PFSK-1 (cell line): ENCODE measurements around the gene ANAPC2.

ENCODE experiments used
- FOXP2 ChIP-seq: optimal IDR thresholded peaks from 2 replicates; pipeline ENCODE3; 2011; ENCODE audit warnings: borderline replicate concordance, control low read depth, inconsistent platforms; ENCODE audit not compliant: insufficient read depth; ENCODE audit errors: extremely low read length, extremely low read depth
- POLR2AphosphoS5 ChIP-seq: IDR thresholded peaks from 2 replicates; pipeline ENCODE4 v1.6.1; 2012; ENCODE audit warnings: low read depth, mild to moderate bottlenecking, control low read depth, low read length, moderate library complexity
- SIN3A ChIP-seq: IDR thresholded peaks from 2 replicates; pipeline ENCODE4 v1.6.1; 2012; ENCODE audit warnings: mild to moderate bottlenecking, low read length, moderate library complexity, borderline replicate concordance; ENCODE audit not compliant: insufficient read depth
- TAF1 ChIP-seq: IDR thresholded peaks from 2 replicates; pipeline ENCODE4 v1.6.1; 2012; ENCODE audit warnings: low read length, control low read depth, borderline replicate concordance; ENCODE audit not compliant: insufficient read depth
- TF ChIP-seq, protein P1 (sequence below), 2 experiments: IDR thresholded peaks; 2 replicates each; pipeline versions ENCODE4 v1.6.1 to v1.8.0; 2011 to 2012; ENCODE audit warnings: low read depth in 2 of 2, low read length in 2 of 2, control low read depth in 1 of 2, inconsistent platforms in 1 of 2, mild to moderate bottlenecking in 1 of 2, moderate library complexity in 1 of 2; ENCODE audit not compliant: insufficient read depth in 1 of 2

The ANAPC2 gene

DNA sequence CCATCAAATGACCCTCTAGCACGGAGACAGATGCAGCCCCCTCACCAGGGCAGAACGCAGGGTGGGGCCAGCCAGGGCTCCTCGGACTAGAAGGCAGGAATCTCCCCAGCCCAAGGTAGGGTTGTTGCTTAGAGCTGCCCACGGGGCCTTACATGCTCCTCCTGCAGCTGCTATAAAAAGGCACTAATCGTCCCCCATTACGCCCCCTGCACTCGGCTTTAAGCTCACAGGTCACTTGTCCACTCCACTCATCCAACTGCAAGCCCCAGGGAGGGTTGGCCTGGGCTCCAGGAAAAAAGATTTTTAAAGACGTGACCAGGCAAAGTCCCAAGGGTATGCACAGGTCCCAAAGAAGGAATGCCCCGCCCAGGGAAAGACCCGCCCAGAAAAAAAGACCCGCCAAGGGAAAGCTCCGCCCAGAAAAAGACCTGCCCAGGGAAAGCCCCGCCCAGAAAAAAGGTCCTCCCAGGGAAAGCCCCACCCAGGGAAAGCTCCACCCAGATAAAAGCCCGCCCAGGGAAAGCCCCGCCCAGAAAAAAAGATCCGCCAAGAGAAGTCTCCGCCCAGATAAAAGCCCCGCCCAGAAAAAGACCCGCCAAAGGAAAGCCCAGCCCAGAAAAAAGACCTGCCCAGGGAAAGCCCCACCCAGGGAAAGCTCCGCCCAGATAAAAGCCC is 38.3 kb downstream of the ANAPC2 start:
- TF ChIP-seq, protein P1, sequence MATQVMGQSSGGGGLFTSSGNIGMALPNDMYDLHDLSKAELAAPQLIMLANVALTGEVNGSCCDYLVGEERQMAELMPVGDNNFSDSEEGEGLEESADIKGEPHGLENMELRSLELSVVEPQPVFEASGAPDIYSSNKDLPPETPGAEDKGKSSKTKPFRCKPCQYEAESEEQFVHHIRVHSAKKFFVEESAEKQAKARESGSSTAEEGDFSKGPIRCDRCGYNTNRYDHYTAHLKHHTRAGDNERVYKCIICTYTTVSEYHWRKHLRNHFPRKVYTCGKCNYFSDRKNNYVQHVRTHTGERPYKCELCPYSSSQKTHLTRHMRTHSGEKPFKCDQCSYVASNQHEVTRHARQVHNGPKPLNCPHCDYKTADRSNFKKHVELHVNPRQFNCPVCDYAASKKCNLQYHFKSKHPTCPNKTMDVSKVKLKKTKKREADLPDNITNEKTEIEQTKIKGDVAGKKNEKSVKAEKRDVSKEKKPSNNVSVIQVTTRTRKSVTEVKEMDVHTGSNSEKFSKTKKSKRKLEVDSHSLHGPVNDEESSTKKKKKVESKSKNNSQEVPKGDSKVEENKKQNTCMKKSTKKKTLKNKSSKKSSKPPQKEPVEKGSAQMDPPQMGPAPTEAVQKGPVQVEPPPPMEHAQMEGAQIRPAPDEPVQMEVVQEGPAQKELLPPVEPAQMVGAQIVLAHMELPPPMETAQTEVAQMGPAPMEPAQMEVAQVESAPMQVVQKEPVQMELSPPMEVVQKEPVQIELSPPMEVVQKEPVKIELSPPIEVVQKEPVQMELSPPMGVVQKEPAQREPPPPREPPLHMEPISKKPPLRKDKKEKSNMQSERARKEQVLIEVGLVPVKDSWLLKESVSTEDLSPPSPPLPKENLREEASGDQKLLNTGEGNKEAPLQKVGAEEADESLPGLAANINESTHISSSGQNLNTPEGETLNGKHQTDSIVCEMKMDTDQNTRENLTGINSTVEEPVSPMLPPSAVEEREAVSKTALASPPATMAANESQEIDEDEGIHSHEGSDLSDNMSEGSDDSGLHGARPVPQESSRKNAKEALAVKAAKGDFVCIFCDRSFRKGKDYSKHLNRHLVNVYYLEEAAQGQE (IDR thresholded peaks at IDR 0.05; ENCODE audit: insufficient read depth in 1 of 2, low read depth in 2 of 2, low read length in 2 of 2), result no peak
- TF ChIP-seq TAF1 (no peak), FOXP2 (no peak), POLR2AphosphoS5 (no peak), SIN3A (no peak)

DNA sequence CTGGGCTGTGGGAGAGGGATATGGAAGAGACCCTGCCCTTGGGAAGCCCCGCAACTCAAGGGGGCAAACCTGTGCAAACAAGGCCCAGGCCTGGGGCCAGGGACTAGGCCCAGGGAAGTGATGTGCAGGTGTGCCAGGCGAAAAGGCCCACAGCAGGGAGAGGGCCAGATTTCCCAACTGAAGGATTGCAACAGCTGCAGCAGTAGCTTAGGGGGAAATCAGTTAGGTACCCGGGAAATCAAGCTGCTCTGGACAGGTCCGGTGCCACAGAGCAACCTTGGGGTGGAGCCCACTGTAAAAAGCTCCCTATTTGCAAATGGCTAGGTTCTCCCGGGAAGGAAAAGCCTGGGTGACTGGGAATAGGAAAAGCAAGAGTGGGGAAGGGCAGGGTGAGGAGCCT is 39.0 kb downstream of the ANAPC2 start:
- no peak for TF ChIP-seq FOXP2
- no peak for TF ChIP-seq SIN3A
- TF ChIP-seq, protein P1 (IDR thresholded peaks at IDR 0.05; ENCODE audit: insufficient read depth in 1 of 2, low read depth in 2 of 2, low read length in 2 of 2), result no peak
- no peak for TF ChIP-seq TAF1
- TF ChIP-seq POLR2AphosphoS5, result no peak

DNA sequence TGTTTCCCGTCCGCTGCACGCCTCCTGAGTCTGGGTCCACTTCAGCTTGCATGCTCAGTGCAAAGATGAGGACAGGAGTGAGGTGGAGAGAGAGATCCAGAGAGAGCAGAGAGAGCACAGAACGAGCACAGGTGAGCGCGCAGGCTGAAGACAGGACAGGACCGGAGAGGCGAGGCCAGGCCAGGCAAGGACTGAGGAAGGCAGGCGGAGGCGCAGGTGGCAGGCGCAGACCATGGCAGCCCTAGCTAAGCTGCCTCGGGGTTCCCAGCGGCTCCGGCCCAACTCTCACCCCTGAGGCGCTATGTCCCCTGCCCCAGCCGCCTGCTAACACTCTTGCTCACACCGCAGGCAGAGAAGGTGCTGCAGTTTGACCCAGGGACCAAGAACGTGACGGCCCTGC is 39.7 kb downstream of the ANAPC2 start:
- TF ChIP-seq POLR2AphosphoS5, result no peak
- TF ChIP-seq FOXP2, result no peak
- no peak for TF ChIP-seq TAF1
- TF ChIP-seq, protein P1 (IDR thresholded peaks at IDR 0.05; ENCODE audit: insufficient read depth in 1 of 2, low read depth in 2 of 2, low read length in 2 of 2), result no peak
- TF ChIP-seq SIN3A, result no peak

DNA sequence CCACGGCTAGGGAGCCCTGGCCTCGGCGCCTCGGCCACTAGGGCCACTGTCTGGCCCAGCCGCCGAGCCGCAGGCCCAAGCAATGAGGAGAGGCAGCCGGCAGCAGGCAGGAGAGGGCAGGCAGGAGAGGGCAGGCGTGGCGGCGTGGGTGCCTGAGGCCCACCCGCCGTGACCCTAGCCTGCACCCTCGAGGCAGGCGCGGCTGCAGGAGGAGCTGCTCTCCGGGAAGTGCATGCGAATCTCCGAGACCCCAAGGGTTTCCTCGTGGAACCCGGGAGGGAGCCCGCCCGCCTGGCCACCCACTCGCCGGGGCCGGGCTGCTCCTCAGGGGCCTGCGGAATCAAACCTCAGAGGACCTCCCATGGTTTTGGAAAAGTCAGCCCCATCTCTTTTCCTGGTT is 40.1 kb downstream of the ANAPC2 start:
- TF ChIP-seq, protein P1 (IDR thresholded peaks at IDR 0.05; ENCODE audit: insufficient read depth in 1 of 2, low read depth in 2 of 2, low read length in 2 of 2), result no peak
- TF ChIP-seq SIN3A, result no peak
- no peak for TF ChIP-seq FOXP2
- TF ChIP-seq POLR2AphosphoS5, result no peak
- TF ChIP-seq TAF1, result no peak

DNA sequence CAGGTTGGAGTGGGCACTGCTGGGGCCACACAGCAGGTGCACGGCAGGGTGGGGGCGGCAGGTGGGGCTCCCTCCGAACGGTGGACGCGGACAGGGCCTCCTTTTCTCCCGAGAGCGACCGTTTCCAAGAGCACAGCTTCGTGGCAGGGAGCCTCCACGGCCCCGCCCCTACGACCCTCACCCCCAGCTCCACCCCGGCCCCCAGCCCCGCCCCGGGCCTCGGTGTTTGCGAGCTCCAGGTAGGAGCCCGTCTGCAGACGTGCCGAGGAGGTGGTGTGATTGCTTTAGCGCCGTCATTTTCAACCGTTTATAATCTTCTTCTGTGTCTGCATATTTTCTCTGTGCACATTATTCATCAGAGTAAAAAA is 40.6 kb downstream of the ANAPC2 start:
- no peak for TF ChIP-seq TAF1
- no peak for TF ChIP-seq SIN3A
- TF ChIP-seq POLR2AphosphoS5, result no peak
- TF ChIP-seq, protein P1 (IDR thresholded peaks at IDR 0.05; ENCODE audit: insufficient read depth in 1 of 2, low read depth in 2 of 2, low read length in 2 of 2), result no peak
- no peak for TF ChIP-seq FOXP2
